Panc1 (cell line): ENCODE data around the gene SUSD6. TPM values are rescaled to one million over a fixed set of nuclear protein-coding genes. Genes with fewer than 3 reads are reported as not detected.

Experiments used
- ATAC-seq: fragments of 200-7000 bp; cut with Tn5 transposase; 2 replicates; pipeline ENCODE4 v1.9.1; 2020; ENCODE audit warnings: mild to moderate bottlenecking, moderate library complexity
- BruUV-seq: library from RNA; stranded (reverse); fragments of 400-500 nt; replicated peaks from 2 replicates; lab custom pipeline; 2021; lab: Mats Ljungman, UMichigan
- CTCF ChIA-PET: fragments of 300-600 bp; sonication (Branson Sonifier 250); formaldehyde crosslinking; loops from one replicate; lab custom pipeline; 2022; ENCODE audit warnings: antibody characterized with exemption; lab: Charles Lee
- POLR2A ChIA-PET: fragments of 300-600 bp; sonication (Branson Sonifier 250); formaldehyde crosslinking; loops from one replicate; lab custom pipeline; 2022; ENCODE audit warnings: antibody characterized with exemption; lab: Charles Lee
- DNase-seq: peaks from one replicate; pipeline ENCODE4 v3.0.0-alpha.2; 2010; ENCODE audit warnings: low read depth, low spot score
- H3K27ac ChIP-seq: 2 replicates; pipeline ENCODE4 v1.5.1; 2011; ENCODE audit warnings: mild to moderate bottlenecking, low read length, inconsistent platforms
- H3K27me3 ChIP-seq: fragments of 200-500 bp; sonication (Bioruptor generic); 2 replicates; pipeline ENCODE4 v1.6.0; 2014; ENCODE audit warnings: low read length, inconsistent platforms; ENCODE audit not compliant: control insufficient read depth, insufficient read depth
- H3K36me3 ChIP-seq: fragments of 200-500 bp; sonication (Bioruptor generic); 2 replicates; pipeline ENCODE4 v1.5.1; 2014; ENCODE audit warnings: inconsistent platforms, mild to moderate bottlenecking, low read length, moderate library complexity; ENCODE audit not compliant: control insufficient read depth, insufficient read depth
- H3K4me1 ChIP-seq: 2 replicates; pipeline ENCODE4 v1.5.1; 2011; ENCODE audit warnings: inconsistent platforms, mild to moderate bottlenecking, low read length, moderate library complexity; ENCODE audit not compliant: control insufficient read depth, insufficient read depth
- H3K4me3 ChIP-seq, 2 experiments: 2 replicates each; pipeline ENCODE4 v1.5.1; 2011 to 2012; ENCODE audit warnings: low read depth in 2 of 2, low read length in 2 of 2, mild to moderate bottlenecking in 2 of 2, inconsistent platforms in 1 of 2, moderate library complexity in 1 of 2
- H3K9me3 ChIP-seq: fragments of 200-500 bp; sonication (Bioruptor generic); 2 replicates; pipeline ENCODE4 v1.5.1; 2014; ENCODE audit warnings: low read depth, mild to moderate bottlenecking, inconsistent platforms, low read length, moderate library complexity; ENCODE audit not compliant: control insufficient read depth, insufficient read depth
- CTCF ChIP-seq: fragments of 450-650 bp; IDR thresholded peaks from 2 replicates; pipeline ENCODE4 v1.5.1; 2017; ENCODE audit warnings: mild to moderate bottlenecking
- POLR2AphosphoS5 ChIP-seq: IDR thresholded peaks from 2 replicates; pipeline ENCODE4 v1.6.1; 2012; ENCODE audit warnings: mild to moderate bottlenecking, low read depth, low read length, moderate library complexity
- REST ChIP-seq, 2 experiments: IDR thresholded peaks; 2 replicates each; pipeline ENCODE4 v1.6.1; 2011 to 2012; ENCODE audit warnings: low read depth in 2 of 2, control low read depth in 1 of 2, low read length in 1 of 2, mild to moderate bottlenecking in 1 of 2, moderate library complexity in 1 of 2; ENCODE audit not compliant: insufficient read depth in 1 of 2
- SIN3A ChIP-seq: IDR thresholded peaks from 2 replicates; pipeline ENCODE4 v1.6.1; 2012; ENCODE audit warnings: low read depth, mild to moderate bottlenecking, low read length, moderate library complexity, borderline replicate concordance; ENCODE audit not compliant: insufficient read depth
- TCF7L2 ChIP-seq: IDR thresholded peaks from 2 replicates; pipeline ENCODE4 v1.6.1; 2011; ENCODE audit warnings: mild to moderate bottlenecking, low read depth, low read length, inconsistent platforms
- in situ Hi-C: cut with HindIII; loops from 2 replicates; pipeline ENCODE4 v1.10.0; 2016; ENCODE audit warnings: low sequenced_read_pairs, low pct_unique_long_range_greater_than_20kb
- intact Hi-C: fragments of 100-400 bp; cut with micrococcal nuclease; formaldehyde crosslinking; loops from one replicate; pipeline ENCODE4 v1.10.0; 2022; ENCODE audit not compliant: unreplicated experiment
- total RNA-seq: library from RNA; stranded (reverse); gene quantifications from one replicate; pipeline ENCODE4 v1.2.1, GENCODE V29; 2021; ENCODE audit not compliant: unreplicated experiment

SUSD6 gene
- total RNA-seq, 1 experiment from 2014 or later: 10.9 TPM

GRCh38 chr14:69667938-69668335, 56.5 kb downstream of the SUSD6 start:
- DNase-seq: no peak
- in situ Hi-C loops (no loop called here), intact Hi-C loops (no loop called here)
- H3K9me3 ChIP-seq: no peaks in the 10 kb centered on the region
- H3K27ac ChIP-seq: no peak overlapping the region
- CTCF ChIA-PET: no interaction called here
- no peaks in the 10 kb centered on the region for H3K36me3 ChIP-seq
- no peak overlapping the region for H3K4me3 ChIP-seq
- TF ChIP-seq TCF7L2 (no peak), REST (IDR thresholded peaks at IDR 0.05; ENCODE audit: insufficient read depth in 1 of 2, low read depth in 2 of 2, low read length in 1 of 2) (no peak), SIN3A (no peak), POLR2AphosphoS5 (no peak), CTCF (no peak)
- ATAC-seq: no peak
- H3K27me3 ChIP-seq: no peaks in the 10 kb centered on the region
- no TSS peak for BruUV-seq
- POLR2A ChIA-PET: no interaction called here
- H3K4me1 ChIP-seq: peaks cover 7% of the 10 kb centered on the region

GRCh38 chr14:69669375-69669774, 58.0 kb downstream of the SUSD6 start:
- TF ChIP-seq CTCF (no peak), POLR2AphosphoS5 (no peak), SIN3A (no peak), TCF7L2 (no peak), REST (IDR thresholded peaks at IDR 0.05; ENCODE audit: insufficient read depth in 1 of 2, low read depth in 2 of 2, low read length in 1 of 2) (no peak)
- intact Hi-C loops (no loop called here), in situ Hi-C loops (no loop called here)
- CTCF ChIA-PET: no interaction called here
- Histone ChIP-seq H3K9me3 (no peaks in the 10 kb centered on the region), H3K4me3 (no peak overlapping the region), H3K4me1 (no peaks in the 10 kb centered on the region), H3K36me3 (no peaks in the 10 kb centered on the region), H3K27ac (no peak overlapping the region), H3K27me3 (no peaks in the 10 kb centered on the region)
- no TSS peak for BruUV-seq
- DNase-seq (no peak), ATAC-seq (no peak)
- POLR2A ChIA-PET: no interaction called here
